ENCODE data around the gene RAP1GAP. TPM values are rescaled to one million over a fixed set of nuclear protein-coding genes. Genes with fewer than 3 reads are reported as not detected.
"Not testable (repeated sequence)": the region's sequence is repeated elsewhere in the genome, so short reads cannot be mapped to it uniquely, and the experiment has no call there.

Gene RAP1GAP
- total RNA-seq, 1 donor from 2014 or later: 0.64 TPM

DNA sequence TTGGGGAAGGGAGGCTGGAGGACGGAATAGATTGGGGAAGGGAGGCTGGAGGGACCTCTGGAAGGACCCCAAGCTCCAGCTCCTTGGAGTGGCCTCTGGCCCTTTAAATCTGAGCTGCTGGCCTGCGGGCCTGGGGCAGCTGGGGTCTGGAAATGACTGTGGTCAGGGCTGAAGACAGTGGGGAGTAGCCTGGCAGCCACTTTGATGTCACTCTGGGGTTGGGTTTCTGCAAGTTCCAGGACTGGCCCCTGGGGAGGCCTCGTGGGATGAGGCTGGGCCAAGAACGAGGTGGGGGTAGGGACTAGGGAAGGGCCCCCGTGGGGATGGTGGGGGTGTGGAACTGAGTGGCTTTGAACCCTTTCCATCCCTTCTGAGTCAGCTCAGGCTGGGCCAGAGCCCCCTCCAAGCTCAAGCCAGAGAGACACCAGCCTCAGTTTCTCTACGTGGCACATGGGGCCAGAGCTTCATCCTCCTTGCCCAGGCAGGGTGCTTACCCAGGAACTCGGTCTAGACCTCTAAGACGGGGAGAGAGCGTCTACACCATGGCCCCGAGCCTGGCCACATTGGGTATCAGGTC lies 100.3 kb downstream of the RAP1GAP start:
- Histone ChIP-seq H3K9me3 (no peaks in the 10 kb centered on the region), H3K27me3 (no peaks in the 10 kb centered on the region), H3K27ac (no peak overlapping the region), H3K4me3 (no peak overlapping the region), H3K36me3 (no peaks in the 10 kb centered on the region), H3K4me1 (no peaks in the 10 kb centered on the region)
- DNase-seq (ENCODE audit: low spot score in 2 of 2): no peak
- intact Hi-C loops (cut with DNase I): no loop called here
- TF ChIP-seq, protein P1, sequence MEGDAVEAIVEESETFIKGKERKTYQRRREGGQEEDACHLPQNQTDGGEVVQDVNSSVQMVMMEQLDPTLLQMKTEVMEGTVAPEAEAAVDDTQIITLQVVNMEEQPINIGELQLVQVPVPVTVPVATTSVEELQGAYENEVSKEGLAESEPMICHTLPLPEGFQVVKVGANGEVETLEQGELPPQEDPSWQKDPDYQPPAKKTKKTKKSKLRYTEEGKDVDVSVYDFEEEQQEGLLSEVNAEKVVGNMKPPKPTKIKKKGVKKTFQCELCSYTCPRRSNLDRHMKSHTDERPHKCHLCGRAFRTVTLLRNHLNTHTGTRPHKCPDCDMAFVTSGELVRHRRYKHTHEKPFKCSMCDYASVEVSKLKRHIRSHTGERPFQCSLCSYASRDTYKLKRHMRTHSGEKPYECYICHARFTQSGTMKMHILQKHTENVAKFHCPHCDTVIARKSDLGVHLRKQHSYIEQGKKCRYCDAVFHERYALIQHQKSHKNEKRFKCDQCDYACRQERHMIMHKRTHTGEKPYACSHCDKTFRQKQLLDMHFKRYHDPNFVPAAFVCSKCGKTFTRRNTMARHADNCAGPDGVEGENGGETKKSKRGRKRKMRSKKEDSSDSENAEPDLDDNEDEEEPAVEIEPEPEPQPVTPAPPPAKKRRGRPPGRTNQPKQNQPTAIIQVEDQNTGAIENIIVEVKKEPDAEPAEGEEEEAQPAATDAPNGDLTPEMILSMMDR (IDR thresholded peaks at IDR 0.05): no peak

DNA sequence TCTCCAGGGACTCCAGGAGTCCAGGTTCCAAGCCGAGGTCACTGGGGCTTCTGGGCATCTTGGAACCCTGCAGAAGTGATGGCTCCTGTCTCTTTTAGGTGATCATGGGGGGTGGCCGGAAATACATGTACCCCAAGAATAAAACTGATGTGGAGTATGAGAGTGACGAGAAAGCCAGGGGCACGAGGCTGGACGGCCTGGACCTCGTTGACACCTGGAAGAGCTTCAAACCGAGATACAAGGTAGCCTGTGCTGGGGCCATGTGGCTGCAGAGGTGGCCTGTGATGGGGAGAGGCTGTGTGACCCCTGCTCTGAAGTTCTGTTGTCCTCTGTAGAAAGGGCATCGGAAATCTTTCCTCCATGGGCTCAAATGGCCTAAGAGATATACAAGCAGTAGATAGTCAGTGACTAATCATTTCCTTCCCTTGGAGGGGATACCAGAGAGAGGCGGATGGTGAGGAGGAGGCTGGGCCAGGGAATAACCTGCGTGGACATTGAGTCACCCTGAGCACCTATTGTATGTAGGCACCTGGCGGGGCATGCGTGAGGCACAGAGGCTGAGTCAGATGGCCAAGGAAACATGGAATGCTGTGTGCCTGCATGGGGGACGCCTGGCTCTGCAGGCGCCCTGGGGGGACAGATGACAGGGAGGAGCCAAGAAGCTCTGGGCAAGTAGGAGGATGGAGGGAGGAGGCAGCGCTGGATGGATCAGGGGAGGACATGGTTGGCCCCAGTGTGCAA lies 101.0 kb downstream of the RAP1GAP start:
- intact Hi-C loops (cut with DNase I): no loop called here
- Histone ChIP-seq H3K27ac (no peak overlapping the region), H3K9me3 (no peaks in the 10 kb centered on the region), H3K4me1 (no peaks in the 10 kb centered on the region), H3K4me3 (no peak overlapping the region), H3K27me3 (no peaks in the 10 kb centered on the region), H3K36me3 (no peaks in the 10 kb centered on the region)
- TF ChIP-seq, protein P1 (IDR thresholded peaks at IDR 0.05): no peak
- no peak for DNase-seq (ENCODE audit: low spot score in 2 of 2)

DNA sequence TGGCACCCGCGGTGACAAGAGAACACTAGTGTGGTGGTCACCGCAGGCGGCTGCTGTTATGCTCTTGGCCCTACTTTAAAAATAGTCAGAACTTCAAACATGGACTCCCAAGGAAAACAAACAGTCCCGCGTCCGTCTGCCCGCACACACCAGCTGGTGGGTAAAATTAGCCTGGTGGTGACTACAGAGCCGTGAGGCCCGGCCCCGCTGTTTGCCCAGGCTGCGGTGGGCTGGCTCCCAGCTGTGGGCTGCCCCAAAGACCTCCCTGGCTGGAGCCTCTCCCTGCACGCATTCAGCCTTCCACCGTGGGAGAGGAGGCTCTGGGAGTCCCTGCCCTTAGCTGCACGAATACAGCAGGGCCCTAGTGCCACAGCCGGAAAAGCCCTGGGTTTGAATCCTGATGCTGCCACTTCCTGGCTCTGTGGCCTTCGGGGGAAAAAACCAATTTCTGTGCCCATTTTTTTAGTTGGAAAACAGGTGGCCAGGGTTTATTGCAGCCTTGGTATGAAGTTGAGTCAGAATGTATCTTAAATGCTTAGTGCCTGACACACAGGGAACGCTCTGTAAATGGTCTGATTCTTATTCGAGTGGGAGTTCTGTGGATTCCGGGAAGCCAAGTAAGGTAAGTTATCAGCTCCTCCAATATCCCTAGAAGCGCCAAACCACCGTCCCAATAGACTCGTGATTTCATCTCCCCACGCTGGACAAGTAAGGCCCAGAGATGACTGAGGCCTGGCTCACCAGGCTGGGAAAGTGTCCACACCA lies 101.7 kb downstream of the RAP1GAP start:
- no peaks in the 10 kb centered on the region for H3K9me3 ChIP-seq
- H3K4me1 ChIP-seq: no peaks in the 10 kb centered on the region
- no peaks in the 10 kb centered on the region for H3K27me3 ChIP-seq
- H3K27ac ChIP-seq: no peak overlapping the region
- intact Hi-C loops (cut with DNase I): no loop called here
- TF ChIP-seq, protein P1 (IDR thresholded peaks at IDR 0.05): no peak
- no peaks in the 10 kb centered on the region for H3K36me3 ChIP-seq
- no peak for DNase-seq (ENCODE audit: low spot score in 2 of 2)
- H3K4me3 ChIP-seq: no peak overlapping the region

DNA sequence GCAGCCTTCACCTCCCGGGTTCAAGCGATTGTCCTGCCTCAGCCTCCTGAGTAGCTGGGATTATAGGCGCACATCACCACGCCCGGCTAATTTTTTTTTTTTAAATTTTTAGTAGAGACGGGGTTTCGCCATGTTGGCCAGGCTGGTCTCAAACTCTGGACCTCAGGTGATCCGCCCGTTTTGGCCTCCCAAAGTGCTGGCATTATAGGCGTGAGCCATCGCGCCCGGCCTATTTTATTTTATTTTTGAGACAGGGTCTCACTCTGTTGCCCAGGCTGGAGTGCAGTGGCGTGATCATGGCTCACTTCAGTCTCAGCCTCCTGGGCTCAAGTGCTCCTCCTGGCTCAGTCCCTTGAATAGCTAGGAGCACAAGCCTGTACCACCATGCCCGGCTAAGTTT lies 102.8 kb downstream of the RAP1GAP start:
- H3K9me3 ChIP-seq; H3K27ac ChIP-seq; H3K4me1 ChIP-seq; DNase-seq (ENCODE audit: low spot score in 2 of 2); intact Hi-C loops (cut with DNase I); H3K4me3 ChIP-seq; H3K36me3 ChIP-seq; H3K27me3 ChIP-seq: not testable (repeated sequence)

DNA sequence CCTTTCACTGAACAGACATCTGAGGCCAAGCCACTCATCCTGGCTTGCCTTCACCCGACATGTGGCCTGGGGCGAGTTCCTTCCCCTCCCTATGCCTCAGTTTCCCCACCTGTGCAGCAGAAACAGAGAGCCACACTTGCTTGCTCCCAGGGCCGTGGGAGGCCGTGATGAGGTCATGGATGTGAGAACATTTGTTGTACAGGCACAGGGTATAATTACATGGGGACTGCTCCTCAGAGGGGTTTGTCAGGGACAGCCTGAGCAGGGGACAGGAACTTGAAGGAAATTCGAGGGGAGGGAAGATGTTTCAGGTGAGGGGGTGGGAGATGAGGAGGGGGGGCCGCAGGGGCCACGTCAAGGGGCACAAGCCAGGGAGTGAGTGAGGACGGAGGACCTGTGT lies 103.9 kb downstream of the RAP1GAP start:
- TF ChIP-seq, protein P1 (IDR thresholded peaks at IDR 0.05): no peak
- no peaks in the 10 kb centered on the region for H3K9me3 ChIP-seq
- H3K4me3 ChIP-seq: no peak overlapping the region
- no peaks in the 10 kb centered on the region for H3K4me1 ChIP-seq
- no peaks in the 10 kb centered on the region for H3K27me3 ChIP-seq
- no peak for DNase-seq (ENCODE audit: low spot score in 2 of 2)
- no peaks in the 10 kb centered on the region for H3K36me3 ChIP-seq
- no peak overlapping the region for H3K27ac ChIP-seq
- intact Hi-C loops (cut with DNase I): no loop called here

DNA sequence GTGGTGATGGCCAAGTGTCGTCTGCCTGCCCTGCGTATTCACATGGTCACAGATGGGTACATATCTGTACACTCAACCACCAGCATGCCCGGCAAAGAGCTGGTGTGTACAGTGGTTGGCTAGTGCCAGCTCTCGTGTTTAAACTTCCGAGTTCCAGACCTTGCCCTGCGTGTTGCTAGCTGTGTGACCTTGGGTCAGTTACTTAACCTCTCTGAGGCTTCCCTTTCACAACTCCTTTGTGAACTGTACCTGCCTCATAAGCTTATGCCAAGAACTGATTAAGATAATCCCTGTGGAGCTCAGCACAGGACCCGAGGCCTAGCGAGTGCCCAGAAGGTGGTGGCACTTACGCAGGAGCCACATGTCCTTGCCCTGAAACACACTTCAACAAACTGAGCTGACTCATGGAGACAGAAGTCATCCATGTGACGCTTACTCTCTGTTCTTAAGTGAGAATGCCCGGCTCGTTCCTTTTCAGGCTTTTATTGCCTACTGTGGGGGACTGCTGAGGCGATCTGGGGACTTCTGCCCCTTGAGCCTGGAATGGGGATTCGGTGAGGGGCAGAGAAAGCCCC lies 104.5 kb downstream of the RAP1GAP start:
- Histone ChIP-seq H3K36me3 (no peaks in the 10 kb centered on the region), H3K9me3 (no peaks in the 10 kb centered on the region), H3K4me1 (no peaks in the 10 kb centered on the region), H3K4me3 (no peak overlapping the region), H3K27me3 (no peaks in the 10 kb centered on the region), H3K27ac (no peak overlapping the region)
- intact Hi-C loops (cut with DNase I): no loop called here
- DNase-seq (ENCODE audit: low spot score in 2 of 2): no peak
- TF ChIP-seq, protein P1 (IDR thresholded peaks at IDR 0.05): no peak
